Liver (tissue), 3 donors: ENCODE data around the gene JAK1.

Experiments used
- ATF3 ChIP-seq: IDR thresholded peaks from 2 replicates; pipeline ENCODE4 v1.6.1; 2016; ENCODE audit warnings: antibody characterized with exemption
- CTCF ChIP-seq: fragments of 150-350 bp; IDR thresholded peaks from 2 replicates; pipeline ENCODE4 v1.5.1; 2017; ENCODE audit warnings: improper control_type of control experiment, low read depth, low read length; ENCODE audit not compliant: missing input control
- EGR1 ChIP-seq, 2 donors: IDR thresholded peaks; 2 replicates each; pipeline ENCODE4 v1.6.1; 2016 to 2018; ENCODE audit warnings: antibody characterized with exemption in 2 of 2, low read depth in 2 of 2
- FOXA2 ChIP-seq: IDR thresholded peaks from 2 replicates; pipeline ENCODE4 v1.6.1; 2016; ENCODE audit warnings: antibody characterized with exemption
- HNF4G ChIP-seq: IDR thresholded peaks from 2 replicates; pipeline ENCODE4 v1.6.1; 2016; ENCODE audit warnings: antibody characterized with exemption
- MAX ChIP-seq: IDR thresholded peaks from 2 replicates; pipeline ENCODE4 v1.6.1; 2016; ENCODE audit warnings: antibody characterized with exemption
- RAD21 ChIP-seq, 2 donors: IDR thresholded peaks; 2 replicates each; pipeline ENCODE4 v1.6.1; 2016; ENCODE audit warnings: antibody characterized with exemption in 2 of 2, mild to moderate bottlenecking in 2 of 2
- REST ChIP-seq: IDR thresholded peaks from 2 replicates; pipeline ENCODE4 v1.6.1; 2016; ENCODE audit warnings: antibody characterized with exemption, mild to moderate bottlenecking
- SP1 ChIP-seq: IDR thresholded peaks from 2 replicates; pipeline ENCODE4 v1.6.1; 2018; ENCODE audit warnings: antibody characterized with exemption, mild to moderate bottlenecking
- TAF1 ChIP-seq: conservative IDR thresholded peaks from 2 replicates; pipeline ENCODE4 v1.6.1; 2016; ENCODE audit warnings: antibody characterized with exemption, mild to moderate bottlenecking
- YY1 ChIP-seq: IDR thresholded peaks from 2 replicates; pipeline ENCODE4 v1.6.1; 2016; ENCODE audit warnings: antibody characterized with exemption, mild to moderate bottlenecking
- donor health status: healthy.
- donor health status: healthy.

- no peak for TF ChIP-seq CTCF
- no peak for TF ChIP-seq MAX
- no peak for TF ChIP-seq SP1
- no peak for TF ChIP-seq REST
- TF ChIP-seq EGR1 (IDR thresholded peaks at IDR 0.05; ENCODE audit: low read depth in 2 of 2), result no peak
- no peak for TF ChIP-seq ATF3
- no peak for TF ChIP-seq RAD21 (IDR thresholded peaks at IDR 0.05)
- no peak for TF ChIP-seq HNF4G
- no peak for TF ChIP-seq YY1
- no peak for TF ChIP-seq FOXA2
- no peak for TF ChIP-seq TAF1
Observed at GRCh38 chr1:64790832-64791487, 175.4 kb downstream of the JAK1 start.
